ENCODE measurements around the gene LEPR.

The LEPR gene

GRCh38 chr1:65412984-65413375 is 7.5 kb upstream of the LEPR start:
- DNase-seq, result no peak

DNA sequence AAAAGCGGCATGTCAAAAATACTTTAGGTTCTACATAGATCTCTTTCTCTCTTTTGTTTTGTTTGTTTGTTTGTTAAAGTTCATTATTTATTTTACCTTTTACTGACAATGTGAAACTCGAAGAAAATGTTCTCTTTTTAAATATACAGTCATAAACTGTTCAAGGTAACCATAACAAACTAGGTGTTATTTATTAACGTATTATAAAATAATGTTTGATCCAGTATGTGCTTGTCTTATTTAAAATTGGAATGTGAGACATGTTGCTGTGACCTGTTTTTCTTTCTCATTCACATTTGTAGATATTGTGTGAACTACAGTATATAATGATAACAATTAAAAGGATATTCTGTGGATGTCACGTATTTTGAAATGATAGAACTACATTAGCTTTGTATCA is 5.9 kb upstream of the LEPR start:
- no peak for DNase-seq

- DNase-seq, result no peak
These were observed 3.7 kb upstream of the LEPR start for GRCh38 chr1:65416767-65417166.

GRCh38 chr1:65417729-65418128 is 2.7 kb upstream of the LEPR start:
- no peak for DNase-seq

DNA sequence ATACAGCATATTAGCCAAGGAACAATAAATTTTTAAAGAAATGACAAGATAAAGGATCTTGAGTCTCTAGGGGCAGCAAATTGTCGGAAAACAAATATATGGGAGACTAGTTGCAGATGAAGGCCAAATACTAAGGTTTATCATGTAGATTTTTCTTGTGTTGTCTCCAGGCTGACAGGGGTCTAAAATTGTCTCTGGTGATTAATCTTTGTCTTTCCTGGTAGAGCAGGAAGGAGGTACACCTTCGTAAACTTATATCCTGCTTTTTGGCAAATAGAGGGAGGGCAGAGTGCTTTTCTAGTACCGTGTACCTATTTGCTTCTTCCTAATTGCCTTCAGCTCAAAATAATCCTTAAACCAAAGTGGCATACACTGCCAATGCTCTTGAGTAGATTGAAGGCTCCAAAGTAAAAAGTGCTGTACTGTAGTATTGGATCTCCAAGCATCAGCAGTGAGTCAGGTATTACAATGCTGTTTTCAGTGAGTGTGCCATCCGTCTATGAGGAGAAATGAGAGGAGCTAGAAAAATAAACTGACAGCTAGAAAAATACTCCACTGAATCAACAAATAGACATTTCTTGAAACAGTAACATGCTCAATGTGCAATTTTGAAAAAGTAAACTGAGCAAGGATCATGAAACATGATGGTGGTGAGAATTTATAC is 1.8 kb upstream of the LEPR start:
- no peak for DNase-seq

- DNase-seq, result peak; percentile 99
These were observed 533 bp upstream of the LEPR start for GRCh38 chr1:65419681-65420589.

DNA sequence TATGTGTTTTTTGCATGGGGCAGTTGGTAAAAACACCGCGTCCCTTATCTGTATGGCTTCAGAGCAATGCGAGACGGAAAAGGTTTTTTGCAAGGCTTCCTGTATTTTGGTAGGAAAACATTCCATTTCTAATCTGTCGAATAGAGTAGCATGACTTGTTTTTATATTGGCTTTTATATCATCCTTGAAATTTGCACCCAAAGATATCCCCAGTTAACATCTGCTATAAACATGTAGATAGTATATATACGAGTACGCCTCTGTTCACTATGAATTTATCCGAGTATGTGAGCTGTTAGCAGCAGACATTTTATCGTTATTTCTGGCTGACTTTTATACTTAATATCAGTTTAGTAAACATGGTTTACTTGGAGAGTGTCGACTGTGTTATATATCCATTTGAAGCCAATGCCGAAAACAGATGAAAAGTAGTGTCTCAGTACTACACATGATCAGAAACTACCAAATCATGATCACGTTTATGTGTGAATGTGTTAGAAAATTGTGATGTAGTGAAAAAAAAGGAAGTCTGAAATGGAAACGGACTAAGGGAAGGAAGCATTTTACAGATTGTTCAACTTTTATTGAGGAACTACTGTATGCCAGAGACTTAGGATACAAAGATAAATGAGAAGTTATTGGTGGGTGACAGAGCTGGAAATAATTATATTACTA is 1.0 kb downstream of the LEPR start:
- no peak for DNase-seq

GRCh38 chr1:65422241-65423203 is 2.1 kb downstream of the LEPR start:
- no peak for DNase-seq

DNA sequence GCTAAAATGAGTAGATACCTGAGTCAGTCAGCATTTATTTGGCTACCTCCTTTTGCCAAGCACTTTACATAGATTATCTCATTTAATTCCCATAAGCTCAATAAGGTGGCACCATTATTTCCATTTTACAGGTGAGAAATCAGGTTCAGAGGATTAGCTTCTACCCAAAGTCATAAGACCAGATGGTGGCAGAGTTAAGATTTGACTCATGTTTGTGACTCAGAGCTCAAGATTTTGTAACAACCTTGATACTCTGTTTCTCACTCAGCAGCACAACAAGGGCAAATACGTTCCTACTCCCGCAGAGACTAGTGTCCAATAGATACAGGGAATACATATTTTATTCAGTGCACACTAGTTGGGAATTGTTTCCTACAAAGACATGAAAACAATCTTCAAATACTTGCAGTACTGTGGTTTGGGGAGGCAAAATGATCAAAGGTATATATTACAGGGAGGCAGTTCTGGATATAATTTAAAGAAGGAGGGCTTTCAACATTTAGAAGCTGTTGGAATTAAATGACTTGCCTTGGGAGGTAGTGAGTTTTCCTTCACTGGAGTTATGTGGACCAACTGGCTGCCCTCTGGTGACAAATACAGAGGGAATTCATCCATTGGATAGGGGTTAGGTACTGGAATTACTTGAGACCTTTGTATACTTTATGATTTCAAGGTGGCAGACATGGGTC is 3.6 kb downstream of the LEPR start:
- DNase-seq, result no peak

GRCh38 chr1:65424573-65424889 is 4.1 kb downstream of the LEPR start:
- DNase-seq, result no peak

- DNase-seq, result no peak
These were observed 4.5 kb downstream of the LEPR start for GRCh38 chr1:65425006-65425405.

GRCh38 chr1:65425697-65426096 is 5.2 kb downstream of the LEPR start:
- DNase-seq, result no peak

- no peak for DNase-seq
These were observed 8.6 kb downstream of the LEPR start for GRCh38 chr1:65429078-65429477.

DNA sequence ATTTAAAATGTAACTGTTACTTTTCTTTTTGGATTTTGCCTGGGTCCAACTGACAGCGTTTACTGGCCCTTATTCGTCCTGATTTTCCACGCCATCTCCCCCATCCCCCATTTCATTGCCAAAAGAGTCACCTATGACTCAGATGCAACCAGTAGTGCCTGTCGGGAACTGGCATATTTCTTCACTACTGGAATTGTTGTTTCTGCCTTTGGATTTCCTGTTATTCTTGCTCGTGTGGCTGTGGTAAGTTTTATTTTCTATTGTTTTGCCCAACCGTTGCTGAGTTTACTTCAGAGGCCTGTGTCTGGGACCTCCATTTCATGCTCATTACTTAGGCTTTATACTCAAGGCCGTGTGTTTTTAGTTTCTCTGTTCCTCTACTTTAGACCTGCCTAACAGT is 9.3 kb downstream of the LEPR start:
- no peak for DNase-seq

DNA sequence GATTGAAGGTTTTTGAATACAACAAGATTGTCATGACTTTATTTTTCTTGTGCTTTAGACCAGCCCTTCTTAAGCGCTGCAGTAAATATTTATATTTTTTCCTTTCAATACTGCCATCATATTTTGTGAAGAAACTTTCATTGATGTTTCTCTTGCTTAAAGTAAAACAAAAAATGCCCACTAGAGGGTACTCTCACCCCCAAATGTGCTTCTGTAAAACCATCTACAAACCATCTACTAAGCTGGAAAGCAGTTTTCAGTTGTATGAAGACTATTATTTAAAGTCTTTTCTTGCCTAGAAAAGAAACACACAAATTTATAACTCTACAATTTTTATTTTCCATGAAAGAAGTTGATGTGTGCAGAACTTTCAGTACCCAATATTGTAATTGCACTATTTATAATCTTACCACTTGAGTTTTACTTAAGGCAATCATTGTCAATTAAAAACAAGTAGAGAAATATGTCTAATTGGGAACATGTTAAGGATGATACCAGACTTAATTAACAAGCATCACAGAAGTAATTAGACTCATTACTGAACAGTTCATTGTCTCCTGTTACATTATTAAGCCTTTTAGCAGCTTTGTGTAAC is 10.7 kb downstream of the LEPR start:
- DNase-seq, result no peak

DNA sequence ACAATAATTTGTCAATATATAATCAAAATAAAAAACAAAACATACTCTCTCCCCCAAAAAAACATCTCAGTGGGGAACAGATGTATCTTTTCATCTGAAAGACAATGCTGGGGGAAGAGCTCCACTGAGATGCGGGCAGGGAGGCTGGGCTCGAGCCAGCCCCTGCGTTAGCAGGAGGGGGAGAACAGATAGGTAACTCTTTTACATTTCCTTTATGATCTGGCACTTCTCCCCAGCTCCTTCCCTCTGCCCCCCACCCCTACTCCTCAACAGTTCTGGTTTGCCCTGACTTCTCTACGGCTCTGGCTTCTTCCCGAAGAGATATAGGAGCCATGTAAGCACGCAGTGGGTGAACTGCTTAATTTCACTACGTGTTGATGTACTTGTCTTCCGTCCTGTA is 12.4 kb downstream of the LEPR start:
- no peak for DNase-seq

DNA sequence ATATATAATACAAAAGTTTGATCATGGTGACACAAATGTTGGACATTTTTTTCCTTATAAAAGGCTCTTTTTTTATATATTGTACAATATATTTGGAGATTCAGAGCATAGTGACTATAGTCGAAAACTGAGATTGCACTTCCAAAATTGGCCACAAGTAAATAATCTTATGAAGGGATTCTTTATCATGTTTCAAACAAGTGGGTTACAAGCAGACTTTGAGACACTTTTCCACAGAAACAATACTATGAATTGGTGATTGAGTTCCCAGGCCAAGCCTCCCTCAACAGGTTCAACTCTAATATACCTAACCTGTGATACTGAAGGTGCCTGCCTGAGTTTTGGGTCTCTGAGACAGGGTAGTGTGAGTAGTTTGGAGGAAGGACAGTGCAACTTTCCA is 13.8 kb downstream of the LEPR start:
- no peak for DNase-seq

DNA sequence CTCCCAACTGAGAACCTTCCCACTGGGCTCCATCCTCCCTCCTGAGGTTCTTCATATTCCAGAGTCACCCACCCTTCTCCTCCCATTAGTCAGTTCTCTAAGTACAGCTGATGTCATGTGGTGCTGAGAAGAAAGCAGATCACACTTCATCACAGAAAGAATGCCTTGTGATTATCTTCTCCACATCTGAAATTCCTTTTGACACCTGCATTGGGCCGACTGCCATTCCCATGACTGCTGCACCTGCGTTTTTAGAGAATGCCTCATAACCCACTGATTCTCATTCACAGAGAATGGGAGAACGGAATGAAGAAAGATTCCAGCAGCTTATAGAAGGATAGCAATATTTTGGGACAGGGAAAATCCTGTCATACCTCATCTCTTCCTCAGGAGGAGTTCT is 14.3 kb downstream of the LEPR start:
- DNase-seq, result no peak

DNA sequence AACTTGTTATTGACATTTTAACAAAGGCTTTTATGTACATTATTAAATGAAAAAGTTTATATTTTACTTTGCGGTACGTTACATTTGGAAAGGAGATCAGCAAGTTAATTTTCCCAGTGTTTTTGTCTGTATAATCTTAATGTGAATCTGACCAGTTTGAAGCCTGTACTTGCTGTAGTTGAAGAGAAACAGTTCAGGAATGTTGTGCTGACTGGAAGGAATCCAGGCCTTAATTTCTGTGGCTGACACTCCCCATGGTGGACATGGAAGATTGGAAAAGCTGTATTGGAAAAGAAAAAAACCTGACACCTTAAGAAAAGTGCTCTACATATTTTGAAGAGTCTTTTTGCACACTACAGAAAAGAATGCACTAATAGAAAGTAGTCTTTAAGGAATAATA is 15.5 kb downstream of the LEPR start:
- DNase-seq, result no peak

- no peak for DNase-seq
These were observed 17.1 kb downstream of the LEPR start for GRCh38 chr1:65437616-65438015.

GRCh38 chr1:65440322-65440900 is 19.9 kb downstream of the LEPR start:
- no peak for DNase-seq
